HG03521 (cell line): ENCODE measurements around the gene CHRNE.
"Not testable (repeated sequence)": the region's sequence is repeated elsewhere in the genome, so short reads cannot be mapped to it uniquely, and the experiment has no call there.

Experiments
- ATAC-seq: cut with Tn5 transposase; IDR thresholded peaks from one replicate; pipeline ENCODE4 v1.9.1; 2021; ENCODE audit warnings: mild to moderate bottlenecking, moderate library complexity; ENCODE audit not compliant: unreplicated experiment

The CHRNE gene

GRCh38 chr17:4891411-4892410 lies 11.2 kb downstream of the CHRNE start:
- ATAC-seq, result no peak

- ATAC-seq, result no peak
Observed at GRCh38 chr17:4887581-4887980, 15.3 kb downstream of the CHRNE start.

- ATAC-seq, result no peak
Observed at GRCh38 chr17:4886830-4887229, 16.1 kb downstream of the CHRNE start.

GRCh38 chr17:4884489-4884888 lies 18.4 kb downstream of the CHRNE start:
- ATAC-seq, result no peak

- no peak for ATAC-seq
Observed at GRCh38 chr17:4881761-4882555, 20.9 kb downstream of the CHRNE start.

- no peak for ATAC-seq
Observed at GRCh38 chr17:4880857-4881256, 22.0 kb downstream of the CHRNE start.

- no peak for ATAC-seq
Observed at GRCh38 chr17:4879601-4880000, 23.3 kb downstream of the CHRNE start.

GRCh38 chr17:4877089-4877488 lies 25.8 kb downstream of the CHRNE start:
- ATAC-seq, result no peak

- no peak for ATAC-seq
Observed at GRCh38 chr17:4872786-4873185, 30.1 kb downstream of the CHRNE start.

GRCh38 chr17:4870855-4871254 lies 32.0 kb downstream of the CHRNE start:
- no peak for ATAC-seq

- not testable (repeated sequence) for ATAC-seq
Observed at GRCh38 chr17:4869058-4869998, 33.6 kb downstream of the CHRNE start.

- ATAC-seq, result not testable (repeated sequence)
Observed at GRCh38 chr17:4867535-4867934, 35.4 kb downstream of the CHRNE start.

GRCh38 chr17:4863321-4863720 lies 39.6 kb downstream of the CHRNE start:
- ATAC-seq, result no peak

- no peak for ATAC-seq
Observed at GRCh38 chr17:4862720-4863119, 40.2 kb downstream of the CHRNE start.

GRCh38 chr17:4861052-4861451 lies 41.8 kb downstream of the CHRNE start:
- no peak for ATAC-seq

GRCh38 chr17:4860651-4861050 lies 42.2 kb downstream of the CHRNE start:
- no peak for ATAC-seq

- ATAC-seq, result no peak
Observed at GRCh38 chr17:4859816-4860625, 42.9 kb downstream of the CHRNE start.

- ATAC-seq, result no peak
Observed at GRCh38 chr17:4858882-4859260, 44.0 kb downstream of the CHRNE start.

GRCh38 chr17:4858068-4858881 lies 44.6 kb downstream of the CHRNE start:
- ATAC-seq, result no peak
